Loucy (cell line): ENCODE measurements around the gene VSX1.

Experiments used
- CTCF ChIP-seq: fragments of 200-600 bp; sonication (generic); conservative IDR thresholded peaks from 2 replicates; pipeline ENCODE4 v1.5.1; 2014; ENCODE audit warnings: mild to moderate bottlenecking, antibody characterized with exemption, low read length
- EZH2phosphoT487 ChIP-seq: fragments of 200-600 bp; IDR thresholded peaks from 2 replicates; pipeline ENCODE4 v1.6.1; 2018; ENCODE audit warnings: antibody characterized with exemption, mild to moderate bottlenecking, moderate library complexity, borderline replicate concordance

- TF ChIP-seq CTCF = no peak
- no peak for TF ChIP-seq EZH2phosphoT487
These were observed 29.4 kb downstream of the VSX1 start for GRCh38 chr20:25052255-25053194.
